Renal cortical epithelial cell (primary cell): ENCODE results near the gene XYLT1. TPM values are rescaled to one million over a fixed set of nuclear protein-coding genes. Genes with fewer than 3 reads are reported as not detected.
"Not testable (repeated sequence)": the region's sequence is repeated elsewhere in the genome, so short reads cannot be mapped to it uniquely, and the experiment has no call there.

ENCODE experiments used
- DNase-seq: peaks from one replicate; pipeline ENCODE4 v3.0.0-alpha.2; 2011; ENCODE audit warnings: low read depth
- total RNA-seq: library from RNA; depleted of rRNA; stranded (reverse); fragments of >200 nt; gene quantifications from 2 replicates; pipeline ENCODE4 v1.2.3, GENCODE V29; 2014

XYLT1 gene
- total RNA-seq, 1 donor from 2014 or later = 0.15 TPM

GRCh38 chr16:17491140-17491662, 20.4 kb upstream of the XYLT1 start:
- no peak for DNase-seq

- no peak for DNase-seq
These were observed 17.7 kb upstream of the XYLT1 start for GRCh38 chr16:17488506-17488905.

- no peak for DNase-seq
These were observed 12.6 kb upstream of the XYLT1 start for GRCh38 chr16:17483351-17483750.

GRCh38 chr16:17482341-17482740, 11.6 kb upstream of the XYLT1 start:
- not testable (repeated sequence) for DNase-seq

GRCh38 chr16:17481736-17482135, 11.0 kb upstream of the XYLT1 start:
- DNase-seq = no peak

GRCh38 chr16:17477260-17477545, 6.4 kb upstream of the XYLT1 start:
- DNase-seq = not testable (repeated sequence)

GRCh38 chr16:17476414-17477259, 5.9 kb upstream of the XYLT1 start:
- DNase-seq = peak; percentile 23

- DNase-seq = no peak
These were observed 4.3 kb upstream of the XYLT1 start for GRCh38 chr16:17475104-17475503.

GRCh38 chr16:17474572-17474971, 3.8 kb upstream of the XYLT1 start:
- DNase-seq = no peak

GRCh38 chr16:17474037-17474436, 3.3 kb upstream of the XYLT1 start:
- no peak for DNase-seq

- DNase-seq = no peak
These were observed 1.1 kb upstream of the XYLT1 start for GRCh38 chr16:17471719-17472461.

GRCh38 chr16:17470182-17470907, 415 bp downstream of the XYLT1 start:
- no peak for DNase-seq

GRCh38 chr16:17469741-17470181, 999 bp downstream of the XYLT1 start:
- no peak for DNase-seq

- no peak for DNase-seq
These were observed 1.6 kb downstream of the XYLT1 start for GRCh38 chr16:17469011-17469740.

- DNase-seq = no peak
These were observed 2.1 kb downstream of the XYLT1 start for GRCh38 chr16:17468611-17469010.

- DNase-seq = no peak
These were observed 2.7 kb downstream of the XYLT1 start for GRCh38 chr16:17467923-17468540.

- no peak for DNase-seq
These were observed 3.9 kb downstream of the XYLT1 start for GRCh38 chr16:17466876-17467275.

- no peak for DNase-seq
These were observed 5.3 kb downstream of the XYLT1 start for GRCh38 chr16:17465460-17465859.

- no peak for DNase-seq
These were observed 7.4 kb downstream of the XYLT1 start for GRCh38 chr16:17463335-17463734.

- DNase-seq = no peak
These were observed 8.6 kb downstream of the XYLT1 start for GRCh38 chr16:17461951-17462729.
